SK-N-SH (cell line): ENCODE measurements around the gene PEMT. TPM values are rescaled to one million over a fixed set of nuclear protein-coding genes. Genes with fewer than 3 reads are reported as not detected.

Experiments used
- CTCF ChIA-PET: fragments of 300-600, 350-600 bp; formaldehyde crosslinking; extraction: SDS; loops from one replicate; lab custom pipeline; 2021; lab: Yijun Ruan, JAX
- POLR2A ChIA-PET: fragments of 350-600 bp; sonication (Branson Sonifier 250); formaldehyde crosslinking; extraction: SDS; loops from one replicate; lab custom pipeline; 2020; ENCODE audit warnings: antibody characterized with exemption, inconsistent platforms; lab: Yijun Ruan, JAX
- DNase-seq: peaks from one replicate; pipeline ENCODE4 v3.0.0; 2012
- H2AFZ ChIP-seq: fragments of 200-600 bp; sonication (generic); 2 replicates; pipeline ENCODE4 v1.8.1; 2016; ENCODE audit warnings: antibody characterized with exemption, mild to moderate bottlenecking, low read depth
- H3F3A ChIP-seq: fragments of 200-600 bp; sonication (generic); replicated peaks from 2 replicates; pipeline ENCODE3; 2016; ENCODE audit warnings: antibody characterized with exemption, mild to moderate bottlenecking; ENCODE audit not compliant: insufficient read depth
- H3K27ac ChIP-seq, 2 experiments: fragments of 200-500 bp in 1 of 2; fragments of 200-600 bp in 1 of 2; sonication (Bioruptor generic) in 1 of 2; sonication (generic), shearing (Covaris generic) in 1 of 2; 2 replicates each; pipeline versions ENCODE4 v1.5.1 to v1.6.1; 2014 to 2016; ENCODE audit warnings: low read depth in 2 of 2, inconsistent platforms in 1 of 2, low read length in 1 of 2, mild to moderate bottlenecking in 1 of 2, mixed read lengths in 1 of 2
- H3K27me3 ChIP-seq: fragments of 200-600 bp; sonication (generic), shearing (Covaris generic); 2 replicates; pipeline ENCODE4 v1.6.1; 2016; ENCODE audit warnings: mixed run types; ENCODE audit not compliant: insufficient read depth
- H3K36me3 ChIP-seq, 2 experiments: fragments of 200-500 bp in 1 of 2; fragments of 200-600 bp in 1 of 2; sonication (Bioruptor generic) in 1 of 2; sonication (generic) in 1 of 2; replicated peaks in 1 of 2; 2 replicates each; pipeline versions ENCODE3 to v1.5.1; 2014 to 2016; ENCODE audit warnings: low read length in 1 of 2, mild to moderate bottlenecking in 1 of 2; ENCODE audit not compliant: insufficient read depth in 2 of 2, control insufficient read depth in 1 of 2
- H3K4me1 ChIP-seq, 2 experiments: fragments of 200-500 bp in 1 of 2; fragments of 200-600 bp in 1 of 2; sonication (Bioruptor generic) in 1 of 2; sonication (generic), shearing (Covaris generic) in 1 of 2; 2 replicates each; pipeline versions ENCODE4 v1.5.1 to v1.6.1; 2014 to 2016; ENCODE audit warnings: low read depth in 1 of 2, low read length in 1 of 2, mixed run types in 1 of 2; ENCODE audit not compliant: insufficient read depth in 2 of 2, control insufficient read depth in 1 of 2
- H3K4me2 ChIP-seq: fragments of 200-600 bp; sonication (generic), shearing (Covaris generic); 2 replicates; pipeline ENCODE4 v1.6.1; 2017; ENCODE audit warnings: mixed run types
- H3K4me3 ChIP-seq, 2 experiments: fragments of 200-500 bp in 1 of 2; fragments of 200-600 bp in 1 of 2; sonication (Bioruptor generic) in 1 of 2; sonication (generic), shearing (Covaris generic) in 1 of 2; 2 replicates each; pipeline versions ENCODE4 v1.5.1 to v1.8.1; 2014 to 2016; ENCODE audit warnings: low read depth in 2 of 2, inconsistent platforms in 1 of 2, low read length in 1 of 2, mild to moderate bottlenecking in 1 of 2, mixed read lengths in 1 of 2, moderate library complexity in 1 of 2
- H3K79me2 ChIP-seq: fragments of 200-600 bp; sonication (generic); 2 replicates; pipeline ENCODE4 v1.8.1; 2017; ENCODE audit warnings: mild to moderate bottlenecking; ENCODE audit not compliant: insufficient read depth
- H3K9ac ChIP-seq: fragments of 200-600 bp; sonication (generic); 2 replicates; pipeline ENCODE4 v1.6.1; 2017; ENCODE audit warnings: mixed run types
- H3K9me2 ChIP-seq: fragments of 200-600 bp; sonication (generic); 2 replicates; pipeline ENCODE4 v1.6.1; 2017; ENCODE audit warnings: mixed run types
- H3K9me3 ChIP-seq: fragments of 200-600 bp; sonication (generic); 2 replicates; pipeline ENCODE4 v1.6.1; 2017; ENCODE audit warnings: mixed run types, mild to moderate bottlenecking, moderate library complexity
- H4K20me1 ChIP-seq: fragments of 200-600 bp; sonication (generic); 2 replicates; pipeline ENCODE4 v1.6.1; 2017; ENCODE audit warnings: mild to moderate bottlenecking, mixed run types; ENCODE audit not compliant: insufficient read depth
- CHD2 ChIP-seq: fragments of 150-350 bp; IDR thresholded peaks from 2 replicates; pipeline ENCODE4 v1.6.1; 2018; ENCODE audit warnings: low read length; ENCODE audit not compliant: partially characterized antibody
- CTCF ChIP-seq: fragments of 200-600 bp; sonication (generic); IDR thresholded peaks from 2 replicates; pipeline ENCODE4 v1.6.1; 2017; ENCODE audit warnings: antibody characterized with exemption, mild to moderate bottlenecking, moderate library complexity
- EP300 ChIP-seq, 2 experiments: IDR thresholded peaks; 2 replicates each; pipeline versions ENCODE4 v1.4.0 to v1.6.1; 2012; ENCODE audit warnings: borderline replicate concordance in 1 of 2, low read depth in 1 of 2, low read length in 1 of 2
- FOXM1 ChIP-seq: IDR thresholded peaks from 2 replicates; pipeline ENCODE4 v1.4.0; 2012; ENCODE audit warnings: low read depth, mild to moderate bottlenecking
- GABPA ChIP-seq: IDR thresholded peaks from 2 replicates; pipeline ENCODE4 v1.4.0; 2012; ENCODE audit warnings: low read depth, mild to moderate bottlenecking
- GATA2 ChIP-seq: sonication (generic); formaldehyde crosslinking; IDR thresholded peaks from 2 replicates; pipeline ENCODE4 v1.5.0; 2020; ENCODE audit warnings: mild to moderate bottlenecking, missing genetic modification reagents
- IRF3 ChIP-seq: fragments of 150-350 bp; IDR thresholded peaks from 2 replicates; pipeline ENCODE4 v1.6.1; 2016; ENCODE audit warnings: mild to moderate bottlenecking, low read depth, low read length
- MXI1 ChIP-seq: IDR thresholded peaks from 2 replicates; pipeline ENCODE4 v1.6.1; 2012; ENCODE audit warnings: mild to moderate bottlenecking, low read depth, low read length, improper control_type of control experiment
- PBX3 ChIP-seq: IDR thresholded peaks from 2 replicates; pipeline ENCODE4; 2012
- RAD21 ChIP-seq: IDR thresholded peaks from 2 replicates; pipeline ENCODE4 v1.6.1; 2012; ENCODE audit warnings: mild to moderate bottlenecking, low read length
- RFX5 ChIP-seq: IDR thresholded peaks from 2 replicates; pipeline ENCODE4 v1.6.1; 2012; ENCODE audit warnings: mild to moderate bottlenecking, improper control_type of control experiment, low read length
- SMC3 ChIP-seq: IDR thresholded peaks from 2 replicates; pipeline ENCODE4 v1.6.1; 2012; ENCODE audit warnings: low read depth, low read length, improper control_type of control experiment
- ZBTB33 ChIP-seq: IDR thresholded peaks from 2 replicates; pipeline ENCODE4 v1.4.0; 2012; ENCODE audit warnings: low read depth, borderline replicate concordance
- WGBS: methylation state at CpG from one replicate; pipeline ENCODE4 v1.1.6; 2017; ENCODE audit warnings: low lambda C conversion rate; 5-methylcytosine and 5-hydroxymethylcytosine counted together
- polyA plus RNA-seq, 3 experiments: library from polyadenylated mRNA; depleted of rRNA; stranded (reverse); fragments of >200 nt; gene quantifications; 2 replicates each; pipeline ENCODE4 v1.2.3, GENCODE V29; 2012

Gene PEMT
- polyA plus RNA-seq, 1 of the 3 experiments (the other 2 are of a cell fraction): 52.8 TPM

GRCh38 chr17:17569691-17570090 lies 21.8 kb downstream of the PEMT start:
- Histone ChIP-seq H3K9me3 (no peaks in the 10 kb centered on the region), H3K36me3 (no peaks in the 10 kb centered on the region), H4K20me1 (0 out of 2 replicates have a peak, but pooled peaks cover 4% of the 10 kb centered on the region), H3K27ac (no peak overlapping the region), H3K9ac (no peak overlapping the region), H3K9me2 (no peaks in the 10 kb centered on the region), H3K4me3 (no peak overlapping the region), H3K79me2 (no peaks in the 10 kb centered on the region), H3K4me2 (no peak overlapping the region), H3K4me1 (peaks cover 0 to 51% of the 10 kb centered on the region in 2 experiments; a peak in 1 of 4 replicates), H2AFZ (no peak overlapping the region), H3K27me3 (no peaks in the 10 kb centered on the region), H3F3A (no peaks in the 10 kb centered on the region)
- TF ChIP-seq GATA2 (CRISPR knock-in tag): 0 out of 2 replicates have a peak, but pooled peaks have one; percentile 10
- no peak for TF ChIP-seq FOXM1
- TF ChIP-seq PBX3: no peak
- no peak for TF ChIP-seq GABPA
- TF ChIP-seq MXI1: no peak
- no peak for TF ChIP-seq CHD2
- DNase-seq: no peak
- 80% methylated on average over 1 of the region's 4 CpGs for WGBS
- ChIA-PET POLR2A (interaction anchor here (1.4 kb wide), 1 partner anchor 73 kb away, joined by 5 read pairs; the partner anchor contains the start of gene RASD1), CTCF (interaction anchor here (0.6 to 8.1 kb wide), 36 partner anchors 9 to 341 kb away, joined by 3 to 185 read pairs (median 9); partner anchors contain the start of genes PEMT and RASD1)

- Histone ChIP-seq H3K27ac (no peak overlapping the region), H4K20me1 (0 out of 2 replicates have a peak, but pooled peaks cover 4% of the 10 kb centered on the region), H3K4me3 (no peak overlapping the region), H3K9ac (no peak overlapping the region), H3K4me1 (peaks cover 0 to 52% of the 10 kb centered on the region in 2 experiments; a peak in 1 of 4 replicates), H3K27me3 (no peaks in the 10 kb centered on the region), H3K9me2 (no peaks in the 10 kb centered on the region), H3K9me3 (no peaks in the 10 kb centered on the region), H2AFZ (no peak overlapping the region), H3K79me2 (no peaks in the 10 kb centered on the region), H3K4me2 (no peak overlapping the region), H3F3A (no peaks in the 10 kb centered on the region), H3K36me3 (no peaks in the 10 kb centered on the region)
- CTCF ChIA-PET: interaction anchor here (0.7 to 8.1 kb wide), 37 partner anchors 9 to 492 kb away, joined by 3 to 185 read pairs (median 9); partner anchors contain the start of genes PEMT and RASD1
- TF ChIP-seq RAD21 (peak; percentile 71), RFX5 (no peak), CTCF (peak; percentile 71), IRF3 (no peak), ZBTB33 (no peak), EP300 (IDR thresholded peaks at IDR 0.05; ENCODE audit: borderline replicate concordance in 1 of 2, low read depth in 1 of 2, low read length in 1 of 2) (no peak), SMC3 (peak; percentile 75)
- POLR2A ChIA-PET: interaction anchor here (2.1 kb wide), 1 partner anchor 72 kb away, joined by 14 read pairs; the partner anchor contains the start of gene RASD1
- 45% methylated on average over 4 of the region's 6 CpGs for WGBS
- DNase-seq: peak; percentile 85
These were observed 22.7 kb downstream of the PEMT start for GRCh38 chr17:17568772-17569195.
